Thoracic aorta (tissue), 2 donors: ENCODE data around the gene TBC1D3B. TPM values are rescaled to one million over a fixed set of nuclear protein-coding genes. Genes with fewer than 3 reads are reported as not detected.
"Not testable (repeated sequence)": the region's sequence is repeated elsewhere in the genome, so short reads cannot be mapped to it uniquely, and the experiment has no call there.

Source experiments
- ATAC-seq: fragments of 150-250 bp; one replicate; pipeline ENCODE4 v1.8.0; 2017; ENCODE audit warnings: low read depth; ENCODE audit not compliant: insufficient number of reproducible peaks, low FRiP score
- DNase-seq: peaks from one replicate; pipeline ENCODE4 v3.0.0-alpha.2; 2020; ENCODE audit warnings: low spot score
- H3K27ac ChIP-seq, 2 donors: fragments of 200-600 bp; sonication (generic); 1 replicate in 1 of 2; 2 replicates in 1 of 2; pipeline ENCODE4 v1.5.1; 2016; ENCODE audit warnings: mild to moderate bottlenecking in 2 of 2, moderate library complexity in 2 of 2
- H3K27me3 ChIP-seq: fragments of 200-600 bp; sonication (generic); replicated peaks from 2 replicates; pipeline ENCODE4 v1.6.0; 2016; ENCODE audit warnings: mild to moderate bottlenecking; ENCODE audit not compliant: insufficient read depth
- H3K36me3 ChIP-seq: fragments of 200-600 bp; sonication (generic); one replicate; pipeline ENCODE4 v1.5.1; 2016
- H3K4me1 ChIP-seq, 2 donors: fragments of 200-600 bp; sonication (generic); 1 replicate in 1 of 2; 2 replicates in 1 of 2; pipeline versions ENCODE4 v1.5.1 to v1.6.0; 2016; ENCODE audit warnings: low read depth in 2 of 2, mild to moderate bottlenecking in 1 of 2; ENCODE audit not compliant: control insufficient read depth in 1 of 2
- H3K4me3 ChIP-seq: fragments of 200-600 bp; sonication (generic); 2 replicates; pipeline ENCODE4 v1.5.1; 2016; ENCODE audit warnings: mild to moderate bottlenecking
- H3K9me3 ChIP-seq: fragments of 200-600 bp; sonication (generic); 2 replicates; pipeline ENCODE4 v1.5.1; 2016
- CTCF ChIP-seq: fragments of 200-600 bp; sonication (generic); IDR thresholded peaks from one replicate; pipeline ENCODE4 v1.5.1; 2019; ENCODE audit warnings: antibody characterized with exemption
- total RNA-seq, 2 donors: library from RNA; depleted of rRNA; stranded (reverse); fragments of >200 nt; gene quantifications; one replicate each; pipeline versions ENCODE4 v1.1.0 to v1.2.3, GENCODE V29; 2016

Gene TBC1D3B
- total RNA-seq, 2 donors from 2014 or later: 4.0 TPM; not detected in 1

- Histone ChIP-seq H3K4me3 (no peak overlapping the region), H3K27ac (no peak overlapping the region), H3K9me3 (no peaks in the 10 kb centered on the region), H3K4me1 (no peaks in the 10 kb centered on the region), H3K36me3 (no peaks in the 10 kb centered on the region), H3K27me3 (no peaks in the 10 kb centered on the region)
- ATAC-seq (no peak), DNase-seq (no peak)
- TF ChIP-seq CTCF: no peak
These were observed 36.5 kb upstream of the TBC1D3B start for GRCh38 chr17:36212966-36213365.

- no peak for TF ChIP-seq CTCF
- Histone ChIP-seq H3K27me3 (no peaks in the 10 kb centered on the region), H3K4me3 (no peak overlapping the region), H3K27ac (no peak overlapping the region), H3K4me1 (no peaks in the 10 kb centered on the region), H3K9me3 (no peaks in the 10 kb centered on the region), H3K36me3 (no peaks in the 10 kb centered on the region)
- ATAC-seq (no peak), DNase-seq (no peak)
These were observed 35.8 kb upstream of the TBC1D3B start for GRCh38 chr17:36212272-36212605.

- not testable (repeated sequence) for H3K4me1 ChIP-seq, H3K27me3 ChIP-seq, H3K4me3 ChIP-seq, ATAC-seq, DNase-seq, H3K36me3 ChIP-seq, H3K27ac ChIP-seq, H3K9me3 ChIP-seq
These were observed 35.2 kb upstream of the TBC1D3B start for GRCh38 chr17:36211484-36212271.

DNA sequence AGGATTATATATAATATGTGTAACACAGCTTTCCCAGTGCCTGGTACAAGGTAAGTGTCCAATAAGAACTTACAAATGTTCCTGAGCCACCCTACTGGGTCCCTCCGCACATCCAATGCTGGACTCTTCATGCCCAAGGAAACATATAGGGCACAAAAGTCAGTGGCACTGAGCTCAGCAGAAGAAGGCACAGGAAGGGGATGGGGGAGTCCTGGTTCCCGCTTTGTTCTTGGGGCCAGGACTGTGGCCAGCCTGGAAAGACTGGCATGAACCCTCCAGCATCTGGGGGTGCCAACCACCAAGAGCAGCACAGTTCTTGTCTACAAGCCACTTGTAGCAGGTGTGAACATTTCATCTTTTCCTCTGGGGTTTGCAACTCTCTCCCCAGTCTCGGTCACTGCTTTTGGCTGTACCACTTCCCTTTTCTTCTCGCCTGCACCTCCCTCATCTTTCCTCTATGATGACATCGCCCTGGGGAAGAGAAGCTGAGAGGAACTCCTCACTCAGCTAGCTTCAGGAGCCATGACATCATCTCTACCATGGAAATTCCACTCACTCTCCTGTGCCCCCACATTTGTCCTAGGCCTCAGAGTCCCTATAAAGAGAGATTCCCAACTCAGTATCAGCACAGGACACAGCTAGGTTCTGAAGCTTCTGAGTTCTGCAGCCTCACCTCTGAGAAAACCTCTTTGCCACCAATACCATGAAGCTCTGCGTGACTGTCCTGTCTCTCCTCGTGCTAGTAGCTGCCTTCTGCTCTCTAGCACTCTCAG lies 34.2 kb upstream of the TBC1D3B start, which contains the start of gene CCL4L2:
TSS of gene CCL4L2 (plus strand) at position 625 of the 773 bp plus-strand sequence.
- DNase-seq, H3K4me3 ChIP-seq, H3K36me3 ChIP-seq, H3K27me3 ChIP-seq, H3K4me1 ChIP-seq, H3K9me3 ChIP-seq, H3K27ac ChIP-seq: not testable (repeated sequence)
- ATAC-seq: peak; percentile 17

DNA sequence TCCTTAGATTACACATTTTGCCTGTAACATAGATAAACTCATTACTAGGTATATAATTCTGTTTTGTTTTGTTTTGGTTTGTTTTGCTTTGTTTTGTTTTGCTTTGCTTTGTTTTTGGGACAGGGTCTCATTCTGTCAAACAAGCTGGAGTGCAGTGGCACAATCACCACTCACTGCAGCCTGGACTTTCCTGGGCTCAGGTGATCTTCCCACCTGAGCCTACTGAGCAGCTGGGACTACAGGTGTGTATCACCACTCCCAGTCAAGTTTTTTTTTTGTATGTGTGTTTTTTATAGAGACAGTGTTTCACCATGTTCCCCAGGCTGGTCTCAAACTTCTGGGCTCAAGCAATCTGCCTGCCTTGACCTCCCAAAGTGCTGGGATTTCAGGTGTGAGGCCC lies 33.1 kb upstream of the TBC1D3B start:
- Histone ChIP-seq H3K9me3 (no peaks in the 10 kb centered on the region), H3K4me3 (no peak overlapping the region), H3K27ac (no peak overlapping the region), H3K36me3 (no peaks in the 10 kb centered on the region), H3K27me3 (no peaks in the 10 kb centered on the region), H3K4me1 (no peaks in the 10 kb centered on the region)
- ATAC-seq: no peak
- DNase-seq: no peak
- TF ChIP-seq CTCF: no peak

- not testable (repeated sequence) for DNase-seq, H3K27ac ChIP-seq, ATAC-seq, H3K27me3 ChIP-seq, H3K4me1 ChIP-seq, H3K9me3 ChIP-seq, H3K36me3 ChIP-seq, H3K4me3 ChIP-seq
These were observed 30.9 kb upstream of the TBC1D3B start for GRCh38 chr17:36207383-36207782.

DNA sequence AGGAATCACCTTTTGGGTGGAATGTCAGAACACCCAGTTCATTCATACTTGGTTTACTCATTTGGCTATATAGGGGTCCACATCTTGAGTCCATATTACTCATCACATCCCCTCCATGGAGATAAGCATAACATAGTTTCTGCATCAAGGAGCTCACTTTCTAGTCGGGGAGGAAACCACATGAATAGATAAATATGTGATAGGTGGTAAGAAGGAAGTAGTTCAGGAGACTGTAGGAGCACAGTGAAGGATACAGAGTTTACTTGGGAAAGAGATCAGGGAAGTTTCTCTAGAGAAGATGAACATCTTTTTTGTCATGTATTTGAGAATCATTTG lies 30.0 kb upstream of the TBC1D3B start:
- ATAC-seq, H3K27me3 ChIP-seq, H3K4me3 ChIP-seq, H3K9me3 ChIP-seq, H3K27ac ChIP-seq, H3K4me1 ChIP-seq, DNase-seq, H3K36me3 ChIP-seq: not testable (repeated sequence)
